Transverse colon (tissue), 4 donors: ENCODE data around the gene SIGLEC15.

Experiments
- CTCF ChIP-seq, 5 experiments: fragments of 200-600 bp in 3 of 5; fragments of 450-650 bp in 2 of 5; sonication (generic) in 3 of 5; IDR thresholded peaks; 1 replicate in 2 of 5; 2 replicates in 3 of 5; pipeline ENCODE4 v1.5.1; 2016 to 2017; ENCODE audit warnings: antibody characterized with exemption in 5 of 5, inconsistent platforms in 3 of 5, mild to moderate bottlenecking in 2 of 5, moderate library complexity in 1 of 5
- POLR2A ChIP-seq: fragments of 450-650 bp; IDR thresholded peaks from one replicate; pipeline ENCODE4 v1.6.1; 2016; ENCODE audit warnings: antibody characterized with exemption, mild to moderate bottlenecking, moderate library complexity
- POLR2AphosphoS5 ChIP-seq, 3 donors: sonication (generic); formaldehyde crosslinking; IDR thresholded peaks; one replicate each; pipeline ENCODE4 v1.6.1; 2016; ENCODE audit warnings: antibody characterized with exemption in 3 of 3

- TF ChIP-seq POLR2A (no peak), CTCF (IDR thresholded peaks at IDR 0.05) (no peak), POLR2AphosphoS5 (IDR thresholded peaks at IDR 0.05) (no peak)
Measured at GRCh38 chr18:45859334-45859733, 33.9 kb downstream of the SIGLEC15 start.
